C4-2B (cell line): ENCODE measurements around the gene SLC4A9.

Experiments
- ZFX ChIP-seq: fragments of 450-650 bp; IDR thresholded peaks from 2 replicates; pipeline ENCODE4 v1.6.1; 2017
- TF ChIP-seq, protein P1 (sequence below): fragments of 450-650 bp; conservative IDR thresholded peaks from 2 replicates; pipeline ENCODE4 v1.5.1; 2017; ENCODE audit warnings: mild to moderate bottlenecking

- TF ChIP-seq, protein P1, sequence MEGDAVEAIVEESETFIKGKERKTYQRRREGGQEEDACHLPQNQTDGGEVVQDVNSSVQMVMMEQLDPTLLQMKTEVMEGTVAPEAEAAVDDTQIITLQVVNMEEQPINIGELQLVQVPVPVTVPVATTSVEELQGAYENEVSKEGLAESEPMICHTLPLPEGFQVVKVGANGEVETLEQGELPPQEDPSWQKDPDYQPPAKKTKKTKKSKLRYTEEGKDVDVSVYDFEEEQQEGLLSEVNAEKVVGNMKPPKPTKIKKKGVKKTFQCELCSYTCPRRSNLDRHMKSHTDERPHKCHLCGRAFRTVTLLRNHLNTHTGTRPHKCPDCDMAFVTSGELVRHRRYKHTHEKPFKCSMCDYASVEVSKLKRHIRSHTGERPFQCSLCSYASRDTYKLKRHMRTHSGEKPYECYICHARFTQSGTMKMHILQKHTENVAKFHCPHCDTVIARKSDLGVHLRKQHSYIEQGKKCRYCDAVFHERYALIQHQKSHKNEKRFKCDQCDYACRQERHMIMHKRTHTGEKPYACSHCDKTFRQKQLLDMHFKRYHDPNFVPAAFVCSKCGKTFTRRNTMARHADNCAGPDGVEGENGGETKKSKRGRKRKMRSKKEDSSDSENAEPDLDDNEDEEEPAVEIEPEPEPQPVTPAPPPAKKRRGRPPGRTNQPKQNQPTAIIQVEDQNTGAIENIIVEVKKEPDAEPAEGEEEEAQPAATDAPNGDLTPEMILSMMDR = no peak
- TF ChIP-seq ZFX = no peak
Observed at GRCh38 chr5:140365941-140366340, 5.9 kb downstream of the SLC4A9 start.
